Measurements from ENCODE around the gene CACUL1.

GRCh38 chr10:118734475-118734874, 20.3 kb downstream of the CACUL1 start:
- TF ChIP-seq CTCF (conservative IDR thresholded peaks at IDR 0.05; ENCODE audit: low read length) (peak; percentile 73), EZH2phosphoT487 (IDR thresholded peaks at IDR 0.05; ENCODE audit: borderline replicate concordance, low read depth, low read length) (no peak)
